Smooth muscle cell (in vitro differentiated cells): ENCODE results near the gene P4HB. TPM values are rescaled to one million over a fixed set of nuclear protein-coding genes. Genes with fewer than 3 reads are reported as not detected.

ENCODE experiments used
- DNase-seq: peaks from one replicate; lab custom pipeline; 2025; ENCODE audit not compliant: unreplicated experiment; lab: John Stamatoyannopoulos, UW
- H2AFZ ChIP-seq: fragments of 200-600 bp; sonication (generic); 2 replicates; pipeline ENCODE4 v1.6.0; 2016; ENCODE audit warnings: antibody characterized with exemption, low read depth, mild to moderate bottlenecking
- H3F3A ChIP-seq: fragments of 200-600 bp; sonication (generic); 2 replicates; pipeline ENCODE4 v1.6.0; 2017; ENCODE audit warnings: antibody characterized with exemption, low read depth
- H3K27ac ChIP-seq: fragments of 200-600 bp; sonication (generic); 2 replicates; pipeline ENCODE4 v1.5.1; 2016; ENCODE audit warnings: low read depth, mild to moderate bottlenecking
- H3K27me3 ChIP-seq: fragments of 200-600 bp; sonication (generic); 2 replicates; pipeline ENCODE4 v1.6.1; 2016; ENCODE audit warnings: low read depth, mild to moderate bottlenecking
- H3K36me3 ChIP-seq: fragments of 200-600 bp; sonication (generic); 2 replicates; pipeline ENCODE4 v1.5.1; 2016; ENCODE audit warnings: low read depth
- H3K4me1 ChIP-seq: fragments of 200-600 bp; sonication (generic); 2 replicates; pipeline ENCODE4 v1.5.1; 2016; ENCODE audit warnings: low read depth
- H3K4me2 ChIP-seq: fragments of 200-600 bp; sonication (generic); 2 replicates; pipeline ENCODE4 v1.6.0; 2016; ENCODE audit warnings: mild to moderate bottlenecking
- H3K4me3 ChIP-seq: fragments of 200-600 bp; sonication (generic); 2 replicates; pipeline ENCODE4 v1.5.1; 2016; ENCODE audit warnings: mild to moderate bottlenecking
- H3K79me2 ChIP-seq: fragments of 200-600 bp; sonication (generic); 2 replicates; pipeline ENCODE4 v1.6.0; 2016; ENCODE audit warnings: low read depth, mild to moderate bottlenecking
- H3K9ac ChIP-seq: fragments of 200-600 bp; sonication (generic); 2 replicates; pipeline ENCODE4 v1.6.0; 2016; ENCODE audit warnings: low read depth
- H3K9me3 ChIP-seq: fragments of 200-600 bp; sonication (generic); replicated peaks from 2 replicates; pipeline ENCODE4 v1.5.1; 2016; ENCODE audit warnings: low read depth
- H4K20me1 ChIP-seq: fragments of 200-600 bp; sonication (generic); 2 replicates; pipeline ENCODE4 v1.6.0; 2016; ENCODE audit warnings: low read depth
- CTCF ChIP-seq: fragments of 200-600 bp; sonication (generic); IDR thresholded peaks from 2 replicates; pipeline ENCODE4 v1.5.1; 2017; ENCODE audit warnings: borderline replicate concordance, mild to moderate bottlenecking, antibody characterized with exemption; ENCODE audit not compliant: insufficient read depth, poor library complexity, severe bottlenecking
- WGBS: methylation state at CpG from one replicate; pipeline ENCODE4 v1.1.7; 2016; ENCODE audit warnings: low lambda C conversion rate; 5-methylcytosine and 5-hydroxymethylcytosine counted together
- polyA plus RNA-seq: library from polyadenylated mRNA; unstranded; fragments of >200 nt; fragmentation: Nextera tagmentation; extraction: Ambion mirVana; gene quantifications from 2 replicates; pipeline ENCODE4 v1.2.1, GENCODE V29; 2016
- total RNA-seq: library from RNA; depleted of rRNA; stranded (reverse); fragments of >200 nt; gene quantifications from 2 replicates; pipeline ENCODE4 v1.2.3, GENCODE V29; 2014

Gene P4HB
- total and polyA plus RNA-seq, 2 experiments from 2014 or later, result 1,526 to 1,593 TPM

GRCh38 chr17:81843713-81844326 lies 16.5 kb downstream of the P4HB start:
- H3K4me2 ChIP-seq, result no peak overlapping the region
- WGBS, result 96% methylated on average over 30 of the region's 30 CpGs

DNA sequence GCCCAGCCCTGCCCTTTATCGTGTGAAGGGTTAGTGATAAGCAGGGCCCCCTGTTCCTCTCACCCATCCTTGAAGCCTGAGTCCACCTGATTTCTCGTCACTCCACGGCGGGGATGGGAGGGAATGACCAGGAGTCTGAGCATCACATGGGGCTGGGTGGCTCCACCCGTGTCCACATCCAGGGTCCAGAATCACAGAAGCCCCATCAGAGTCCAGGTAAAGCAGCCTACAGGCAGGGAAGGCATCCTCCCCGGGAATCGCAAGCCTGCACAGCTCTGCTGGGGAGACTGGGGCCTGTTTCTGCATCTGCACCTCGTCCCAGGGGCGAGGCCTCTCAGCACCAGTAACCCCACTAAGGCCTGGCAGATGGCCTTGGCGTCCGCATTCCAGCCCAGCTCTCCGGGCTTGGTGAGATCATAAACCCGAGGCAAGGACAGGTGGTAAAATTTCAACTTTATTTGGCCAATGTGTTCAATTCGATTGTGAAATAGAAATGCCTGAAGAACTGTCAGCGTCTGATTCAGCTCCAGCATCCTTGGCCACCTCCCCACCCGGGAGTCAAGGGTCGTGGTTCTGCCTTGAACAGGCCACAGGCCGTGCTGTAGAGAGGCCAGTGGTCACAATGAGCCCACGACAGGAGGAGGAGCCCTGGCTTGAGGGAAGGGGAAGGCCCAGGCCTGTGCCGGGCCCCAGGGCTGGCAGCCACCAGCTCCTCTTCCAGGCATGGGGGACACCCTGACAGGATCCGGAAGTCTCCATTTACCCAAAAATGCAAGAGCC lies 17.4 kb downstream of the P4HB start:
- Histone ChIP-seq H3K4me1 (no peaks in the 10 kb centered on the region), H4K20me1 (peaks cover 59% of the 10 kb centered on the region), H2AFZ (no peak overlapping the region), H3K9me3 (no peaks in the 10 kb centered on the region), H3K4me3 (no peak overlapping the region), H3K79me2 (no peaks in the 10 kb centered on the region), H3K9ac (no peak overlapping the region), H3K27me3 (no peaks in the 10 kb centered on the region), H3F3A (peaks cover 51% of the 10 kb centered on the region), H3K27ac (no peak overlapping the region), H3K4me2 (no peak overlapping the region), H3K36me3 (peaks cover 8% of the 10 kb centered on the region)
- TF ChIP-seq CTCF, result no peak
- DNase-seq, result no peak
- 93% methylated on average over 21 of the region's 21 CpGs for whole genome bisulfite sequencing

More at GRCh38 chr17:81843713-81844326, 16.5 kb downstream of the P4HB start:
- Histone ChIP-seq H4K20me1 (peaks cover 66% of the 10 kb centered on the region), H3K79me2 (peaks cover 4% of the 10 kb centered on the region), H3K9ac (no peak overlapping the region), H2AFZ (no peak overlapping the region), H3K36me3 (peaks cover 8% of the 10 kb centered on the region), H3K27ac (no peak overlapping the region), H3K27me3 (no peaks in the 10 kb centered on the region), H3F3A (peaks cover 48% of the 10 kb centered on the region), H3K4me3 (no peak overlapping the region), H3K4me1 (no peaks in the 10 kb centered on the region), H3K9me3 (no peaks in the 10 kb centered on the region)
- no peak for DNase-seq
- no peak for TF ChIP-seq CTCF

DNA sequence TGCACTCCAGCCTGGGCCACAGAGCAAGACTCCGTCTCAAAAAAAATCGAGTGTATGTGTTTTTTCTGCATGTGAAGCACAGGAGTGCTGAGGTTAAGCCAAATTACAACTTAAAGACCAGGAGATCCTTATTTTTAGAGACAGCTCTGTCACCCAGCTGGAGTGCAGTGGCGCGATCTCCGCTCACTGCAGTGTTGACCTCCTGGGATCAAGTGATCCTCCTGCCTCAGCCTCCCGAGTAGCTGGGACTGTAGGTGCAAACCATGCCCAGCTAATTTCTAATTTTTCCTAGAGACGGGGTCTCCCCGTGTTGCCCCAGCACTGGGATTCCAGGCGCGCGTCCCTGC lies 18.0 kb downstream of the P4HB start:
- Histone ChIP-seq H3K36me3 (peaks cover 8% of the 10 kb centered on the region), H3K4me3 (no peak overlapping the region), H3K4me1 (no peaks in the 10 kb centered on the region), H3K27ac (no peak overlapping the region), H3K9me3 (no peaks in the 10 kb centered on the region), H3K27me3 (no peaks in the 10 kb centered on the region), H3K9ac (no peak overlapping the region), H4K20me1 (peaks cover 54% of the 10 kb centered on the region), H3K79me2 (no peaks in the 10 kb centered on the region), H2AFZ (no peak overlapping the region), H3K4me2 (no peak overlapping the region), H3F3A (peaks cover 54% of the 10 kb centered on the region)
- no peak for DNase-seq
- WGBS, result 97% methylated on average over 11 of the region's 11 CpGs
- no peak for TF ChIP-seq CTCF

- WGBS, result 90% methylated on average over 15 of the region's 15 CpGs
- Histone ChIP-seq H3K27ac (no peak overlapping the region), H3F3A (peaks cover 54% of the 10 kb centered on the region), H3K27me3 (no peaks in the 10 kb centered on the region), H3K4me2 (no peak overlapping the region), H3K36me3 (peaks cover 8% of the 10 kb centered on the region), H3K4me3 (no peak overlapping the region), H2AFZ (no peak overlapping the region), H3K9me3 (no peaks in the 10 kb centered on the region), H4K20me1 (peaks cover 49% of the 10 kb centered on the region), H3K4me1 (no peaks in the 10 kb centered on the region), H3K9ac (no peak overlapping the region), H3K79me2 (no peaks in the 10 kb centered on the region)
- no peak for TF ChIP-seq CTCF
- DNase-seq, result no peak
Observed at GRCh38 chr17:81841866-81842265, 18.5 kb downstream of the P4HB start.
